ENCODE data around the gene PRDX3.

The PRDX3 gene

DNA sequence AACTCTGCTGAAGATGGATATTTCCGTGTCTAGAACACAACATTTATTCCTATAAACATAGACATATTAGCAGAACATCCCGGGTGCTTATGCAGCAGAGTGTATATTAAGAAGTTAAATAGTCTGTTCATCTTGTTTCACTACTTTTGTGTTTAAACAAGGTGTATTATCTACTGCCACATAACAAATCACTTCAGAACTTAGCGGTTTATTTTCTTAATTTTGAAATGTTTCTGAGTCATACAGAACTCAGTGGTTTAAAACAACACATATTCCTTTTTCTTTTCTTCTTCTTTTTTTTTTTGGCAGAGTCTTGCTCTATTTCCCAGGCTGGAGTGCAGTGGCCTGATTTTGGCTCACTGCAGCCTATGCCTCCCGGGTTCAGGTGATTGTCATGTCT lies 48.9 kb downstream of the PRDX3 start:
- no peak for DNase-seq (ENCODE audit: low spot score)

DNA sequence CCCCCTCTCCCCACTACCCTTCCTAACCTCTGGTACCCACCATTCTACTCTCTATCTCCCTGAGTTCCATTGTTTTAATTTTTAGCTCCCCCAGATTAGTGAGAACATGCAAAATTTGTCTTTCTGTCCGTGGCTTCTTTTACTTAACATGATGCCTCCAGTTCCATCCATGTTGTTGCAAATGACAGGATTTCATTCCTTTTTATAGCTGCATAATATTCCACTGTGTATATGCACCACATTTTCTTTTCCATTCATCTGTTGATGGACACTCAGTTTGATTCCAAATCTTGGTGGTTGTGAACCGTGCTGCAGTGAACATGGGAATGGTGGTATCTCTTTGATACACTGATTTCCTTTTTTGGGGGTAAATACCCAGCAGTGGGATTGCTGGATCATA lies 52.7 kb downstream of the PRDX3 start:
- DNase-seq (ENCODE audit: low spot score), result no peak

DNA sequence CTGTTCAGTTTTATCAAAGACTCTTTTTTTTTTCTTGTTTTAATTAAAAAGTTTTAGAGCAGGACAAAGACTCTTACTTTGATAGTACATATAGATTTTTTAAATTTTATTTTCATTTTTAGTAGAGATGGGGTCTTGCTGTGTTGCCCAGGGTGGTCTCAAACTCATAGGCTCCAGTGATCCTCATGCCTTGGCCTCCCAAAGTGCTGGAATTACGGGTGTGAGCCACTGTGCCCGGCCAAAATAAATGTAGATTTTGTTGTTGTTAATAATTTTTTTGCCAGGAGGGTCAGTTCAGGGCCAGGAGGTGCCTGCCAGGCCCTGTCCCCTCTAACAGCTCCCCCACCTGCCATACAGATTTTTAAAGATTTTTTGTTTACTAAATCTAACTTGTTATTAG lies 57.7 kb downstream of the PRDX3 start:
- DNase-seq (ENCODE audit: low spot score), result no peak

DNA sequence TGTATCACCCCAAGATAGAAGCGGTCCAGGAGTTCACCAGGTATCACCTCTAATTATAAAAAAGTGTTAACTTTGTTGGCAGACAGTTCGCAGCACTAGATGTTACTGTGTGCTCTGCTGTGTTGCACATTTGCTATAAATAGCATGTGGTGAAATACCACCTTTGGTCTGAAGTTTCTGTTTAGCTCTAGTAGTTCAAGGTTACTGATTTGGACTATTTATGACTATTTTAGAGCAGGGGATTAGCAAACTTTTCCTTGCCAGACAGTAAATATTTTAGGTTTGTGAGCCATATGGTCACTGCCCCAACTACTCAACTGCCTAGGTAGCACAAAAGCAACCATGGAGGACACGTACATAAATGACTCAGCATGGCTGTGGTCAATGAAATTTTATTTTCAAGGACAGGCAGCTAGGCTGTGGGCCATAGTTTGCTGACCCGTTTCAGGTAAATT lies 58.2 kb downstream of the PRDX3 start:
- DNase-seq (ENCODE audit: low spot score), result peak; percentile 44

DNA sequence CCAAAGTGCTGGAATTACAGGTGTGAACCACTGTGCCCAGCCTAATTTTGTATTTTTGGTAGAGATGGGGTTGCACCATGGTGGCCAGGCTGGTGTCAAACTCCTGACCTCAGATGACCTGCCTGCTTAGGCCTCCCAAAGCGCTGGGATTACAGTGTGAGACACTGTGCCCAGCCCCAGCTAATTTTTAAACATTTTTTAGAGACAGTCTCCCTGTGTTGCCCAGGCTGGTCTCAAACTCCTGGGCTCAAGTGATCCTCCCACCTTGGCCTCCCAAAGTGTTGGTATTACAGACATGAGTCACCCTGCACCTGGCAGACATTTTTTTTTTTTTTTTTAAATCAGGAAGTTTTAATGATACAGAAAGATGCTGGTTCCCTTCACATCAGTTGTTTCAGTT lies 59.2 kb downstream of the PRDX3 start:
- DNase-seq (ENCODE audit: low spot score), result no peak

DNA sequence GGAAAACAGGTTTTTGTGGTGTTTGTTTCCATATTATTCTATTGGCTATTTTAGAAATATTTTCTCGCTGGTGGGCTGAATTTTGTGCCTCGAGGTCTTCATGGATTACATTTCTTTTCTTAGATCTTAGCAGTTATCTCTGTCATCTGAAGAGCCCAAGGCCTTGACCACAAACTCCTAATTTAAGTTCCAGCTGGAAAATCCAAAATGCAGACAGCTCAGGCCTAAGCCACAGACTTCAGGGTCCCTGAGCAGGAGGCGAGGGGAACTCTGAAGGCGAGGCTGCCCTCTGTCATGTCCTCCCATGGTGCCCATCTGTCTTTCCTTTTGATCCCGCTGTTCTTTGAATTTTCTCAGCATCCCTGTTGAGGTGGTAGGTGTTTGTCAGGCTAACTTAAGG lies 60.4 kb downstream of the PRDX3 start:
- no peak for DNase-seq (ENCODE audit: low spot score)
